OCI-LY7 (cell line): Measurements from ENCODE around the gene COQ8B. TPM values are rescaled to one million over a fixed set of nuclear protein-coding genes. Genes with fewer than 3 reads are reported as not detected.

ENCODE experiments used
- BruUV-seq: library from RNA; stranded (reverse); fragments of 400-500 nt; replicated peaks from 2 replicates; lab custom pipeline; 2021; lab: Mats Ljungman, UMichigan
- CTCF ChIA-PET: fragments of 300-600 bp; sonication (Branson Sonifier 250); formaldehyde crosslinking; loops from one replicate; lab custom pipeline; 2022; ENCODE audit warnings: antibody characterized with exemption; ENCODE audit not compliant: unreplicated experiment; lab: Charles Lee
- POLR2A ChIA-PET: fragments of 300-600 bp; sonication (Branson Sonifier 250); formaldehyde crosslinking; loops from one replicate; lab custom pipeline; 2022; ENCODE audit warnings: antibody characterized with exemption; lab: Charles Lee
- DNase-seq: peaks from one replicate; pipeline ENCODE4 v3.0.0-alpha.2; 2015; ENCODE audit warnings: low spot score
- H2AFZ ChIP-seq: fragments of 200-600 bp; sonication (generic), shearing (Covaris generic); 2 replicates; pipeline ENCODE4 v1.6.1; 2014; ENCODE audit warnings: mild to moderate bottlenecking, antibody characterized with exemption, low read length, moderate library complexity
- H3K27ac ChIP-seq: fragments of 200-600 bp; sonication (generic); 2 replicates; pipeline ENCODE4 v1.5.1; 2014; ENCODE audit warnings: mixed run types, low read depth, mild to moderate bottlenecking, moderate library complexity, low read length, inconsistent platforms; ENCODE audit not compliant: poor library complexity, severe bottlenecking
- H3K36me3 ChIP-seq: fragments of 200-600 bp; sonication (generic); 2 replicates; pipeline ENCODE4 v1.6.1; 2014; ENCODE audit warnings: mild to moderate bottlenecking, antibody characterized with exemption, low read length, moderate library complexity, mixed read lengths; ENCODE audit not compliant: insufficient read depth
- H3K4me1 ChIP-seq: fragments of 200-600 bp; sonication (generic); 2 replicates; pipeline ENCODE4 v1.5.1; 2014; ENCODE audit warnings: mild to moderate bottlenecking, low read length; ENCODE audit not compliant: insufficient read depth, poor library complexity, severe bottlenecking
- H3K4me2 ChIP-seq: fragments of 200-600 bp; sonication (generic); 2 replicates; pipeline ENCODE4 v1.6.1; 2014; ENCODE audit warnings: mild to moderate bottlenecking, low read length
- H3K4me3 ChIP-seq: fragments of 200-600 bp; sonication (generic); 2 replicates; pipeline ENCODE4 v1.5.1; 2014; ENCODE audit warnings: mild to moderate bottlenecking, low read depth, low read length; ENCODE audit not compliant: poor library complexity, severe bottlenecking
- H3K79me2 ChIP-seq: fragments of 200-600 bp; sonication (generic); 2 replicates; pipeline ENCODE4 v1.6.1; 2016; ENCODE audit warnings: low read depth, mild to moderate bottlenecking, low read length, moderate library complexity, mixed read lengths; ENCODE audit not compliant: insufficient read depth
- H3K9me2 ChIP-seq: fragments of 200-600 bp; sonication (generic); 2 replicates; pipeline ENCODE4 v1.6.1; 2016; ENCODE audit warnings: mild to moderate bottlenecking, low read length, mixed read lengths; ENCODE audit not compliant: insufficient read depth
- H3K9me3 ChIP-seq: fragments of 200-600 bp; sonication (generic); 2 replicates; pipeline ENCODE4 v1.6.1; 2014; ENCODE audit warnings: mild to moderate bottlenecking, mixed run types, low read length, mixed read lengths
- H4K20me1 ChIP-seq: fragments of 200-600 bp; sonication (generic); 2 replicates; pipeline ENCODE4 v1.6.1; 2014; ENCODE audit warnings: mild to moderate bottlenecking, antibody characterized with exemption, low read length, moderate library complexity, mixed read lengths; ENCODE audit not compliant: insufficient read depth
- EZH2phosphoT487 ChIP-seq: fragments of 200-600 bp; sonication (generic); IDR thresholded peaks from 2 replicates; pipeline ENCODE4 v1.6.1; 2018; ENCODE audit warnings: low read depth, borderline replicate concordance, mild to moderate bottlenecking, mixed run types, antibody characterized with exemption, low read length, moderate library complexity, mixed read lengths
- intact Hi-C: fragments of 100-400 bp; cut with micrococcal nuclease; formaldehyde crosslinking; loops from one replicate; pipeline ENCODE4 v1.10.0; 2022; ENCODE audit not compliant: unreplicated experiment
- total RNA-seq, 2 experiments: library from RNA; depleted of rRNA in 1 of 2; stranded (reverse); fragments of >200 nt in 1 of 2; shearing (Covaris generic) in 1 of 2; gene quantifications; 2 replicates each; pipeline ENCODE4 v1.2.3, GENCODE V29; 2014 to 2022
- TF ChIP-seq, protein P1 (sequence below): fragments of 200-600 bp; sonication (generic); conservative IDR thresholded peaks from 2 replicates; pipeline ENCODE4 v1.5.1; 2014; ENCODE audit warnings: mild to moderate bottlenecking, antibody characterized with exemption, low read length, moderate library complexity, mixed read lengths

COQ8B gene
- total RNA-seq, 2 experiments from 2014 or later = 34.6 to 34.9 TPM

DNA sequence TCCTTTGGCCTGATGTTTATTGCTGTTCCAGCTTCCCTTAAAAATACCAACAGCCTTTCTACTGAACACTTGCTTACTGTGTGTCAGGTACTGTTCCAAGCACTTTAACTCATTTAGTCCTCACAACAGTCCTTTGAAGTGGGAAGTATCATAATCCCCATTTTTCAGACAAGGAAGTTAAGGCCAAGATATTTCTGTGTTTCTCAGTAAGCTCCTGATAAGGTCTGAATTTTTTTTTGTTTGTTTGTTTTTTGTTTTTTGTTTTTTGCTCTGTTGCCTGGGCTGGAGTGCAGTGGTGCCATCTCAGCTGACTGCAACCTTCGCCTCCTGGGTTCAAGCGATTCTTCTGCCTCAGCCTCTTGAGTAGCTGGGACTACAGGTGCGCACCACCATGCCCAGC lies 41.8 kb upstream of the COQ8B start:
- peaks cover 95% of the 10 kb centered on the region for H3K36me3 ChIP-seq
- H3K9me3 ChIP-seq = no peaks in the 10 kb centered on the region
- no peaks in the 10 kb centered on the region for H3K9me2 ChIP-seq
- ChIA-PET POLR2A (no interaction called here), CTCF (no interaction called here)
- no peak for DNase-seq
- H3K27ac ChIP-seq = no peak overlapping the region
- H4K20me1 ChIP-seq = peaks cover 20% of the 10 kb centered on the region
- no peak overlapping the region for H3K4me2 ChIP-seq
- no peak overlapping the region for H2AFZ ChIP-seq
- no peak for TF ChIP-seq EZH2phosphoT487
- TF ChIP-seq, protein P1, sequence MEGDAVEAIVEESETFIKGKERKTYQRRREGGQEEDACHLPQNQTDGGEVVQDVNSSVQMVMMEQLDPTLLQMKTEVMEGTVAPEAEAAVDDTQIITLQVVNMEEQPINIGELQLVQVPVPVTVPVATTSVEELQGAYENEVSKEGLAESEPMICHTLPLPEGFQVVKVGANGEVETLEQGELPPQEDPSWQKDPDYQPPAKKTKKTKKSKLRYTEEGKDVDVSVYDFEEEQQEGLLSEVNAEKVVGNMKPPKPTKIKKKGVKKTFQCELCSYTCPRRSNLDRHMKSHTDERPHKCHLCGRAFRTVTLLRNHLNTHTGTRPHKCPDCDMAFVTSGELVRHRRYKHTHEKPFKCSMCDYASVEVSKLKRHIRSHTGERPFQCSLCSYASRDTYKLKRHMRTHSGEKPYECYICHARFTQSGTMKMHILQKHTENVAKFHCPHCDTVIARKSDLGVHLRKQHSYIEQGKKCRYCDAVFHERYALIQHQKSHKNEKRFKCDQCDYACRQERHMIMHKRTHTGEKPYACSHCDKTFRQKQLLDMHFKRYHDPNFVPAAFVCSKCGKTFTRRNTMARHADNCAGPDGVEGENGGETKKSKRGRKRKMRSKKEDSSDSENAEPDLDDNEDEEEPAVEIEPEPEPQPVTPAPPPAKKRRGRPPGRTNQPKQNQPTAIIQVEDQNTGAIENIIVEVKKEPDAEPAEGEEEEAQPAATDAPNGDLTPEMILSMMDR = no peak
- peaks cover 63% of the 10 kb centered on the region for H3K79me2 ChIP-seq
- H3K4me1 ChIP-seq = peaks cover 29% of the 10 kb centered on the region
- intact Hi-C loops = no loop called here
- no TSS peak for BruUV-seq
- H3K4me3 ChIP-seq = no peak overlapping the region

DNA sequence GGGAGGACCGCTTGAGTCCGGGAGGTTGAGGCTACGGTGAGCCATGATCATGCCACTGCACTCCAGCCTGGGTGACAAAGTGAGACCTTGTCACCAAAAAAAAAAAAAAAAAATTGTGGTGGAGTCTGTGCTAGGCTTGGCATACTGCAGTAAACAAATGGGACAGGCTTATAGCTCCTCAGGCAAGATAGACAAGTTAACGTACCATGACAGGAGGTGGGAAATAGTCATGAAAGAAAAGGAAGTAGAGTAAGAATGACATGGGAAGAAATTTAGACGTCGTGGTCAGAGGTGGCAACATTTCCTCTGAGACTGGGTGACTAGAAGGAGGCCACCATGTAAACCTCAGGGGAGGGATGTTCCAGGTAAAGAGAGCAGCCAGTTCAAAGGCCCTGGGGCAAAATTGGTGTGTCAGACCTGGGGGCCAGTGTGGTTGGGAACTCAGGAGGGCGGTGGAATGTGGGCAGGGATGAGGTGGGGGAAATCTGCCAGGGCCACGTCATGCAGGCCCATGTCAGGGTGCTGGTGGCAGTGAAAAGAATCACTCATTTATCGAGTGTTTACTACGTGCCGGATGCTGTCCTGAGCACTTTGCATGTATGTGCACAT lies 39.9 kb upstream of the COQ8B start:
- Histone ChIP-seq H3K9me2 (no peaks in the 10 kb centered on the region), H3K4me2 (peak overlapping the region; percentile 98; the same call in 1 of the 2 replicates), H2AFZ (no peak overlapping the region), H3K4me3 (no peak overlapping the region), H3K9me3 (no peaks in the 10 kb centered on the region), H4K20me1 (peaks cover 25% of the 10 kb centered on the region), H3K36me3 (peaks cover 92% of the 10 kb centered on the region), H3K4me1 (peaks cover 35% of the 10 kb centered on the region), H3K27ac (no peak overlapping the region), H3K79me2 (peaks cover 82% of the 10 kb centered on the region)
- intact Hi-C loops = no loop called here
- CTCF ChIA-PET = no interaction called here
- BruUV-seq = no TSS peak
- TF ChIP-seq, protein P1 = no peak
- TF ChIP-seq EZH2phosphoT487 = no peak
- POLR2A ChIA-PET = interaction anchor here (1.0 kb wide), 1 partner anchor 22 kb away, joined by 4 read pairs; the partner anchor contains the start of gene RAB4B
- no peak for DNase-seq

DNA sequence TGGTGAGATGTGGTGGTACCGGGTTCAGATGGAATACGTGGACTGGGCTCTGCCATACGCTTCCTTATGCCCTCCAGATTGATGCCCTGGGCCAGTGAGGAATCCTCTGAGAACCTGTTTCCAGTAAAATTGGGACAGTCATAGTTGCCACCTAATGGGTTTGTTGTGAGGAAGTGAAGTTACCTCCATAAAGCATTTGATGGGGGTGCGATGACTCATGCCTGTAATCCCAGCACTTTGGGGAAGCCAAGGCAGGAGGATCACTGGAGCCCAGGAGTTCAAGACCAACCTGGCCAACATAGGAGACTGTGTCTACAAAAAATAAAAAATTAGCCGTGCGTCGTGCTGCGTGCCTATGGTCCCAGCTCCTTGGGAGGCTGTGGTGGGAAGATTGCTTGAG lies 39.1 kb upstream of the COQ8B start:
- Histone ChIP-seq H3K4me3 (peak overlapping the region; percentile 80), H3K36me3 (peaks cover 89% of the 10 kb centered on the region), H3K4me2 (peak overlapping the region; percentile 98), H2AFZ (no peak overlapping the region), H3K4me1 (peaks cover 35% of the 10 kb centered on the region), H3K79me2 (peaks cover 88% of the 10 kb centered on the region), H3K9me2 (no peaks in the 10 kb centered on the region), H3K9me3 (no peaks in the 10 kb centered on the region), H3K27ac (no peak overlapping the region), H4K20me1 (peaks cover 25% of the 10 kb centered on the region)
- no peak for DNase-seq
- intact Hi-C loops = no loop called here
- ChIA-PET POLR2A (interaction anchor here (4.3 kb wide), 1 partner anchor 23 kb away, joined by 31 read pairs; the partner anchor contains the start of gene RAB4B), CTCF (no interaction called here)
- TF ChIP-seq, protein P1 = no peak
- TF ChIP-seq EZH2phosphoT487 = no peak
- no TSS peak for BruUV-seq
